ENCODE measurements around the gene NAV2.

NAV2 gene

DNA sequence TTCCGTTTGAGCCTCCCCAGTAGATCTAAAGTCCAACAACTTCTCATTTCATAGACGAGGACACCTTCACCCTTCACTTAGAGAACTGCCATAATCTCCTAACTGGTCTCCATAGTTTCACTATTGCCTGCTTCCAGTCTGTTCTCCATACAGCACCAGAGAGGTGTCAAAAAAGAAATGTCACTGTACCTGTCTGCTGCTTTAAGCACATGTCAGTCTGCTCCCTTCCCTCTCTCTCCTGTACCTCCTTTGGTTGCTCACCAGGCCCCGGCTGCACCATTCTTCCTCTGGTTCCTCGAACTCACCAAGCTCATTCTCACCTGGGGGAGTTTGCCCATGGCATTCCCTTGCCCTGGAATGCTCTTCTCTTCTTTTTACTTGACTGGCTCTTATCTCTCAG is 75.8 kb downstream of the NAV2 start:
- no peak for DNase-seq

DNA sequence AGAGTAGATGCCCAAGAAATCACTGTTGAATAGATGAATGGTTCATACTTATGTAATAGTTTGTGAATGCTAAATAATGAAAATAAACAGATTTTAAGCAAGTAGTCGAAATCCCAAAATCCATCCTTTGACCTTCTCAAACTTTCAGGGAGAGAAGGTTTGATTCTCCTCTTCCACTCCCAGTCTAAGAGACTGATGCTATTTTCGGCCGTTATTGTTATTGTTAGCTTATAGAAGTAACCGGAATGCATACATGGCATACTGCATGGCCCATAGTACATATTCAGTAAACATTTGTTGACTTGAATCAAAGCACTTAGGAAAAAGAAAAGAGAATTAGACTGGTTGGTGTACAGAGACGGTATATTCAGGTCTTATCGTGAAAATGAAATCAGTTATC is 76.6 kb downstream of the NAV2 start:
- DNase-seq, result no peak

DNA sequence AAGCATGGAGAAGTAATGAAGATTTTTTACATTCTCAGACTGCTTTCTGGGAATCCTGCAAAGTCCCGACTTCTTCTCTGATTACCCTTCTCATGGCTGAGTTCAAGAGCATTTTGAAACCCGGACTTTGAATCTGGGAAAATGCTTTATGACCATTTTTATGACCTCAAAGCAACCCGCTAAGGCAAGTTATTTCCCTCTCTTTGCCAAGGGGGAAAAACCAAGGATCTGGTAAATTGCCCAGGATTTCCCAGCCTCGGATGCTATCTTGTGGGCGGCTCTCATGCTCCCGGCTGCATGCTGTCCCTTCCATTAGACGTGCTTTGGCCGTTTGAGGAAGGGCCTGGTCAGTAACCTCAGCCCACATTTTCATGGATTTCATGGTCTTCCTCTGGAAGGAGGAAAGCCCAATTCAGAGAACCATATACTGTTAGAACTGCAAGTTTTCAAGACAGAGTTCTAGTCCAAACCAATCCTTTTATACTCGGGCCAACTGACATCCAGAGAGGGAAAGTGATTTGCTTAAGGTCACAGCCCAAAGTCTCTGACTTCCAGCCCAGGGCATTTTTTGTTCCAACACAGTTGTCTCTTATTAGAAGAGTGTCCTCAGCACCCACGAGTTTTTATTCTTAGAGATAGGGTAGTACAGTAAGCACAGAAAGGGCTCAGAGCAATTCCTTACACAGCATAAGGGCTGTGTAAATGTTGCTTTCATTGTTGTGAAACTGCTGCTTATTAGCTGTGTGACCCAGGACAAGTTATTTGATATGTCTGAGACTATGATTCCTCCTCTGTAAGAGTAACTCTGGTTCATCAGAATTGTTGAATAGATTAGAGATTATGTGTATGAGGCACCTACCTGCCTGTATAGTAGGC is 77.4 kb downstream of the NAV2 start:
- no peak for DNase-seq

DNA sequence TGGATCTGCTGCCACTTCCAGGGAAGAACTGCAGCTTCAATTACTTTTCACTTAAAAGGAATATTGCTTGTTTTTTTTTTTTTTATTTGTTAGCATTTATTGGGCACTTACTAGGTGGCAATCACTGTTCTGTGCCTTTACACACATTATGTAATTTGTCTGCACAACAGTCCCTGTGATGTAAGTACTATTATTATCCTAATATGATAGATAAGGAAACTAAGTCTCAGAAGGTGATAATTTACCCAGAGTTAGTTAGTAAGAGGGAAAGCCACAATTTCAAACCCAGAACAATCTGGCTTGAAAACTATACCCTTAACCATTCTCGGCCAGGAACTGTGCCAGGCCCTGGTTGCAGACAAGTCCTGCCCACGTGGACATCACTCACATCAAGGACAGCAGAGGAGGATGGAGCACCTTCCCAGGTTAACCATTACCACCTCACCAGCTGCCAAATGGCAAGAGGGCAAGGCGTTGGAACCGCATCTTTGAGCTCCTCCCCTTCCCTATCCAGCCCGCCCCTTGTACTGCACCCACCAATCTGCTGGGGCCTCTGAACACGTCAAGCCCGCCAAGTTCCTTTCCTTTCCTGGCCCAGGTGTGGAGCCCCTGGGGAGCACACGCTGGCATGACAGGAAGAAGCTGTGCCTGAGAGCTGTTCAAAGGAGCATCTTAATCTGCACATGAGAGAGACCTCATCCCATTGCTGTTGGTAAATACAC is 78.4 kb downstream of the NAV2 start:
- DNase-seq, result no peak

DNA sequence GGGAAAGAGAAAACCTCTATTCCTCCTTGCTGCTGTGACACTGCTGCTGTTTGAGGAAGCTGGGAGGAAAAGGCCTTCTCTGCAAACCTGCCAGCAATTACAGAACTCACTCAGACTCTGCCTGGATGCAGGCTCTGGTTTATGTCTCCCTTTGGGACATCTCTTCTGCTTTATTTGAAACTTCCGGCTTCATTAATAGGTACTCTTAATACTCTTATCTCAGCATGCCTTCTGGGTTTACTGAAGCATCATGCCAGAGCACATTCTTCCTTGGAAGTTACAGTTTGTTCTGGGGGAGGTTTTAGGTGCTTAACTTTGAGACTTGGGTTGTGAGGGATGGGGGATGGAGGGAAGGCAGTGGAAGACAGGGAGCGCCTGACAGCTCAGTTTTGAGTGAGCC is 79.9 kb downstream of the NAV2 start:
- DNase-seq, result no peak

DNA sequence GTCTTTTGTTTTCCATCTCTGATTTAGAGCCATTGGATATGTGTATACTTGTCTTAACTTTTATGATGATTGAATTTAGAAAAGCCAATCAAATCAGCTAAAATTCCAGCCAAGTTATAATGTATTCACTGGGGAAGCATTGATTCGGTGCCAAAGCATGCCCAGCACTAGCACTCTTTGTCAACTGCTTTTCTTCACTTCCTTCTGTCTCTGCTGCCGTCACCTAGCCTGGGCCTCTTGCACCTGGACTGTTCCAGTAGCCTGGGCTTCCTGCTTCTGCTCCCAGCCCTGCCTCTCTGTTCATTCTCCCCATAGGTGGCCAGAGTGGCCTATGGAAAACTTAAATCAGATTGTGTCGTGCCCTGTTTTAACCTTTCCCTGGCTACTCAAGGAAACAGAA is 80.7 kb downstream of the NAV2 start:
- no peak for DNase-seq

DNA sequence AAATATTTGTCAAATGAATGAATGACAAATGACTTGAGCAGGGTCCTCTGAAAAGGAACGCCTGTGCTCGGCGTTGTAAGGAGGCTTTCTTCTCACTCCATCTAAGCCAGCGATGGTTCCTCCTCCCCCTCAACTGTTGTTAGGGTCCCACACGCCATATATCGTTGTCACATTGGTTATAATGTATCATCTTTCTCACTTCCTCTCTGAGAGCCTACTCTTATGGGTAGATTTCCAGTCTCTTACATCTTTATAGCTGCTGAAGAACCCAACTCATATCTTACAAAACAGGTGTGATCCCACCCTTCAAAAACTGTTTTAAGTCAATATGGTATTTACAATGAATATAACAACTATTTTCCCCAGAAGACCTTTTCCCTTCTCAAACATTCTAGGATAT is 81.5 kb downstream of the NAV2 start:
- DNase-seq, result no peak

DNA sequence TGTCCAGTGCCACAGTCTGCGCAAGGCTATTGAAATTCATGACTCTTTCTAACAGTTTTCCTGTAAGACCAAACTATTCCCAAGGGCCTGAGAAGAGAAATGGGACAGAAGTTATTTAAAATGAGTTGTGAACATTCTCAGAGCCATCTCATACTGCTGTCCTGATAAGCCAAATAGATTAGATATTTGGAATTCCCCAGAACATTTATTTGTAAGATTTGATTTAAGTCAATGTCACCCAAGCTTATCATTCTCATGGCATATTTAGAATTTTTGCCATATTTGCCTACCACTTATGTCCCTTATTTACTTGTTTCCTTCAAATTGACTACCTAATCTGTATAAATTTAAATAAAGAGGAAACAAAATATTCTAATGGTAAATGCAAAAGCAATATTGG is 82.4 kb downstream of the NAV2 start:
- no peak for DNase-seq

DNA sequence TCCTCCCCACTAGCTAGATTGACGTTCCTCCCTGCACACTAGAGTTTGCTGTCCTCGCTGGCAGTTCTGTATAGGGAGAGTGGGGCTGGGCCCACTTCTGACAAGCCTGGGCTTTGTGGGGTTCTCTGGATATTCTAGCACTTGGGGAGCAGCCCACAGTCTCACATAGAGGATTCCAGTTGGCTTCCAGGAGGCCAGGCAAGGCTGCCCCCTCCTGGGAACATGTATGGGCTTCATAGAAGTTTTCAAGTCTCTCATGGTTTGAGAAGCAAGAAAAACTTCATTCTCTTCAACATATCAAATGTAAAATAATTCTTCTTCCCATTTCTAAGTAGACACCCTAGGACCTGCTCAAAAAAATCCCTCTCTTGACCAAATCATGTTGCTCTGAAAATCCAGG is 87.5 kb downstream of the NAV2 start:
- no peak for DNase-seq

DNA sequence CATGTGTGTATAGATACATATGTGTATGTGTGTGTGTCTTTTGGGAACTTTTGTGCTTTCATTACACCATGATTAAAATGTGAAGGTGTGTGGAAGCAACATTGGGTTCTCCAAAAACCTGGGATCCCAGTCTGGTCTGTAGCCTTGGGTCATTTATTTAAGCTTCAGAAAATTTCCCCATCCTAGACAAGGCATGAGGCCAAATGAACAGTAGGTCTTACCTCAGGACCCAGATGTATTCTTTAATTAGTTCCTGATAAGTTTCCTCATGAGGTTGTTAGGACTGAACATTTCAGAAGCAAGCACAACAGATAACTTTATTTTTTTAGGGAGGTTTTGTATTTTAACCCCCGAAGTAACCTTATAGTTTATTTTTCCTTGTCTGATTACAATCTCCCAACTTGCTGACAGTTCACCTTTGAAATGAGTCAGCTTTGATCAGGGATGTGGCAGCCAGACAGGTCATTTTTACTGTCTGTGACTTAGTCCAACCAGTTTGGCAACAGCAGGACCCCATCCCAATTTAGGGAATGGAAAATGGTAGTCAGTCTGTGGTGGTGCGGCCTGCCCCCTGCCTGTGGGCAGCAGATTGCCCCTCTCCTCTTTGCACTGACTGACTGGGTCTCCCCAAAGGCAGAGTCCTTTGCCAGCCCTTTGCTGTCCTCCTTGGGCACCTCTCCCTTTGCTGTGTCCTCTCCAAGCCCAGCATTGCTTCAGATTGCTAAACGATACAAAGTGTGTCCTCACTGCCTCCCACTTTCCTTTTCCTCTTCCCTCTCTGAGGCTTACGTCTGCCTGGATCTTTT is 88.3 kb downstream of the NAV2 start:
- no peak for DNase-seq

DNA sequence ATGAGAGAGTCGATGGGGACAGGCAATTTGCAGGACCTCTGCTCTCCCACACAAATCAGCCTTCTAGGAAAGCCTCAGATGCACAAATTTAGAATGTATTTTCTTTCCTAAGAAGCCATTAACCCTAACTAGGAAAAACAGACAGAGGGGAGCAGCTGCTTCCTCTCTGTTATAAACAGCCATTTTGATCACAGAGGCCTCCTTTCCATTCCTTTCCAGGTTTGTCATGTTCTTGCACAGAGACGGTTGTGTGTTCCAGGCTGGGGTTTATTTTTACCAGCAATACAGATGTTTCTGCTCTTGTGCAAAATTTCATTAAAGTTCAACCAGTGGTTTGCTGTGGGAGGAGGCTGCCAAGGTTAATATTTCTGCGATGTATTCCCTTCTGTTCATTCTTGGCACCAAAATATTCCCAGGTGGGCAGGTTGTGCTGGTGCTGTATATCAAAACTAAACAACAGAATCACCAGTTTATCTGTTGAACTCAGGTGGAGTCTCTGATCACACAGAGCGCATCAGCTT is 90.2 kb downstream of the NAV2 start:
- DNase-seq, result no peak

DNA sequence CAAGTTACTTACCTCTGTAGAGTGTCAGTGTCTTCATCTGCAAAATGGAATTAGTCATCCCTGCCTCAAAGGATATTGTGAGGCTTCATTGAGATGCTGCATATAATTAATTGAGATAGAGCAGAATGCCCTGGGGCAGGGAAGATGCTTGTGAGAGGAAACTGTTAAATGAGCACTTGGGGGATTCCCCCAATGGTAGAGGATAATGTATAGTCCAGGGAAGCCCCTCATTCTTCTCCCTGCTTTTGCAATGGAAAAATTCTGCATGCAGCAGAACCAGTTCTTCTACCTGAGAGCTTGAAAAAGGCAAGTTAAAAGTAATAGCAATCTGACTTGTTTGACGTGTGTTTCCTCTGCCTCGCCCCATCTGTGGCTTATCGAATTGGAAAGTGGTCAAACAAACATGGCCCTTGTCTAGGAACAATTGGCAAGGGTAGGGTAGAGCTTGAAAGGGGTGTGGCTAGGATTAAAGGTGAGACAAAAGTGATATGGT is 90.9 kb downstream of the NAV2 start:
- no peak for DNase-seq

DNA sequence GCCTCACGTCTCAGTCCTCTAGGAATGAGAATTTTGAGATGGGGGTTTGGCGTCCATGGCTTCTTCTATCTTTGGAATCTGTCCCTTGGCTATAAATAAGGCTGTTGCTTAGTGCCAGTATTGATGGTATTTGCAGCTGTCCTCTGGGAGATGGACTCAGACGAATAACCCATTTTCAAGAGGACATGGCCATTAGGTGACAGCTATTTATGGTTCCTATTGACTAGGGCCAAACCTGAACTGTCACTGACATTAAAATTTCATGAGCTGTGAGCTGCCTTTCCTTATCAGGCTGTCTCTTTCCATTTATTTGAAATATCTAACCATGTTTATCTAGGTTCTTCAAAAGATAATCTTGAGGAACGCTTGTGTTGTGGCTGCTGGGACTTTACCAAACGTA is 92.7 kb downstream of the NAV2 start:
- DNase-seq, result no peak

DNA sequence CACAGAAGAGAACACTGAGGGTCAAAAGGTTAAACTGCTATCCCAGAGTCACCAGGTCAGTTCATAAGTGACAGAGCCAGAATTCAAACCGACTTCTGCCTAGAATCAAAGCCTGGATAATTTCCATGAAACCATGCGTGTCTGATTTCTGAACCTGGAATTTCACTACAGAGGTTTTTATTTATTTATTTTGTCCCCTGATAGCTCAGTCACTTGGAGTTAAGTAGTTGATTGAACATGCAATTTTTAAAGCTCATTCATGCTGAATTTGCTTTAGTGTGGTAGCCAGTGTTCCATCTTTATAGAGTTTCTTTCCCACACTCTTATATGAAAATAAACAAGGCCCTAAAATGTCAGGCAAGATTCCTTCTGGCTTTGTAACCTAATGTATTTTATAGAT is 93.2 kb downstream of the NAV2 start:
- no peak for DNase-seq

DNA sequence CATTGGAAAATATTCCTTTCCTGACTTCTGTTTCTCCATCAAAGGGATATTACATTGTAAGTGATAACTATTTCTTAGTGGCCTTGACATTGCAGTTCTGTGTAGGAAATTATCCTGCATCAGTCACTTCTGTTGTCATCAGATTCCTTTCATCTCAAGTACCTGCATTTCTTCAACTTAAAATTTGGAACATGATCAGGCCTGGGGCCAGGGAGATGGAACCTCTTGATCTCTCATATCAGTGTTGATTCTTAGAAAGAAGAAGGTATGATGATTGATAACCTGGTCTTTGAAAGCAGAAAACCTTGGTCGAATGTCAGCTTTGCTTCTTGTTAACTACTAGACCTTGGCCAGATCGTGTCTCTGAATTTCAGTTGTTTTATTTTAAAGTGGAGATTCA is 93.6 kb downstream of the NAV2 start:
- no peak for DNase-seq

DNA sequence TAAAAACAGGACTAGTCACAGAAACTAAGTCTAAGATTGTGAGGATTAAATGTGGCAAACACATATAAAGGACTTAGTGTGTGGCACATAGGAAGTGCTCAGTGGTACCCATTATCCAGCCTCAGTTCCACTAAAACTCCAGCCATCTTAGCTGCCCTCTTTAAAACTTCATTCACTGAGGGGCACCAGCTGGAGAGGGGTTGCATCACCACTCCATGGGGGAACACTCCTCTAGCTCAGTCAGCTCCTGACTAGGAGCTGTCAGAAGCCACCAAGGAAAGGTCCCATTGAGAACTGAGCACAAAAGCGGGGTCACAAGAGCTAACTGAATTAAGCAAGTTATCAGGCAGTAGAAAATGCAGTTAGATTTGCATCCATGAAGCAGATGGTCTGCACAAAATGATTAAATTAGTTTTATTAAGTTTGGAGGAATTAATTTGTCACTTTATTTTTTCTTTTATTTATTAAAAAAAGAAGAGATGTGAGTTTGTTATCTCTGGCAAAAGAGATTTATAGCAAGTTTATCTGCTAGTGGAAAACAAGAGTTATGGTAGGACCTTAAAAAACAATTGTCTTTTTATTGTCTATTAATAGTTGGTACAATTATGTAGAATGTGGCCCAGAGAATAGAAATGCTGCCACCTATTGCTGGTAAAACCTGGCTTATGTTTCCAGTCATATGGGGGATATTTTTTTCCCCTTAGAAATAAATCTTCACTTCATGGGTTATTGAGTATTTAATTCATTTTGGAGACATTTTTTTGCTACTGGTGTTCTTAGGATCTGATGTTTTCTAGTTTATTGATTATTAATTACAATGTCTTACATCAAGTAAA is 95.7 kb downstream of the NAV2 start:
- no peak for DNase-seq

DNA sequence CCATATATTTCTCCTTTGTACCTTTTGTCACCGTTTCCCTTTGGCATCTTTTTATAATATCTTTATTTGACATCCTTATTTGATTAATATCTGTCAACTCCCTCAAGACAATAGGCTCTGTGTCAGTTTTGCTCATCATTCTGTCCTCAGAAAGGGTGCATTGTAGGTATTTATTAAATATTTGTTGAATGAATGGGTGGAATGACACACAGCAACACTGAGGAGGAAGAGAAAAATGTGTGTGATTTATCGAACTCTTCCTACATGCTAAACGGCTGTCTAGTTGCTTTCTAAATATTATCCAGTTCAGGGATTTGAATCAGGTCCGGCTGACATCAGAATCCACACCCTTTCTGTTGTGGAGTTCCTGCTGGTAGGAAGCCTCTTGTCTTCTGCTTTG is 98.2 kb downstream of the NAV2 start:
- DNase-seq, result no peak

DNA sequence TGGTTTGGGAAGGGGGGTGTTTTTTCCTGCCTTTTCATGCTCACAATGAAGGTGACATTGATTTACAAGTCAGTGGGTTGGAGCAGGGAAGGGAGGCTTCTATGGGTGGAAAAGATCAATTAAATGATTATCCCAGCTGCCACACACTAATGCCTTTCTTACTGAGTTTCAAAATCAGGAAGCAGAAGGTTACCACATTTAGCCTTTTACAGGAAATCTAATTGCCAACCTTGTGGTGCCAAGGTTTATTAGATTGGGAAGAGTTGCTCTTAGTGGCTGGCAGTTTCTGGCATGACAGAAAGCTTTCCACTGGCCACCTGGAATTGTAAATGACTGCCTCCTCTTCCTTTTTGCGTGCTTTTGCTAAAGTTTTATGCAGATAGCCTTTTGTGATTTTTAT is 98.7 kb downstream of the NAV2 start:
- DNase-seq, result no peak

DNA sequence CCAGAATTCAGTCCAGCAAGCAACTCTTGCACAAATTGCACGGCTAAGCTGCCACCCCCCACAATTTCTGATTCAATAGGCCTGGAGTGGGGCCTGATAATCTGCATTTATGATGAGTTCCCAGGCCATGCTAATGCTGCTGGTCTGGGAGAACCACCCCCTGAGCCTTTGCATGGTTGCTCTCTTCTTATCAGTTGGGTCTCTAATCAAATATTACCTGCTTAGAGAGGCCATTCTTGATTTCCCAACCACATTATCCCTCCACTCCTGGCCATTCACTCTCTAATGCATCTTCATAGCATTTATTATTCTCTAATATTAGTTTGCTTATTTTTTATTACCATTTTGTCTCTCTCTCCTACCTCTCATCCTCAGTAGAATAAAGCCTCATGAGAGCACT is 99.5 kb downstream of the NAV2 start:
- no peak for DNase-seq

DNA sequence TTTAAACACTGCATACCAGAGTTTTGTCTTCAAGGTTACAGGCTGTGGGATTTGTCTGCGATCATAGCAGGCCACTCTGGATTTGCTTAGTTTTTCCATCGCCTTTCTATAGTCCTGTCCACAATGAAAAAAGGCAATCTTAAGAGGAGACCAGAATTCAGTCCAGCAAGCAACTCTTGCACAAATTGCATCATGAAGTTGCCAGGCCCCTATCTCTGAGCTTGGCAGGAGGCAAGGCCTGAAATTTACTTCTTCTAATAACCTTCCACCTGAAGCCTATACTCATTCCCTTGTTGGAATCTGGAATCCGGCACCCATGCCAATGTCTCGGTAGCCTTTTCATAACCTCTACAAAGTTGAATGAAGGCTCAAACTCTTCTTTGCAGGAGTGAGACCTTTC is 100.1 kb downstream of the NAV2 start:
- DNase-seq, result no peak

DNA sequence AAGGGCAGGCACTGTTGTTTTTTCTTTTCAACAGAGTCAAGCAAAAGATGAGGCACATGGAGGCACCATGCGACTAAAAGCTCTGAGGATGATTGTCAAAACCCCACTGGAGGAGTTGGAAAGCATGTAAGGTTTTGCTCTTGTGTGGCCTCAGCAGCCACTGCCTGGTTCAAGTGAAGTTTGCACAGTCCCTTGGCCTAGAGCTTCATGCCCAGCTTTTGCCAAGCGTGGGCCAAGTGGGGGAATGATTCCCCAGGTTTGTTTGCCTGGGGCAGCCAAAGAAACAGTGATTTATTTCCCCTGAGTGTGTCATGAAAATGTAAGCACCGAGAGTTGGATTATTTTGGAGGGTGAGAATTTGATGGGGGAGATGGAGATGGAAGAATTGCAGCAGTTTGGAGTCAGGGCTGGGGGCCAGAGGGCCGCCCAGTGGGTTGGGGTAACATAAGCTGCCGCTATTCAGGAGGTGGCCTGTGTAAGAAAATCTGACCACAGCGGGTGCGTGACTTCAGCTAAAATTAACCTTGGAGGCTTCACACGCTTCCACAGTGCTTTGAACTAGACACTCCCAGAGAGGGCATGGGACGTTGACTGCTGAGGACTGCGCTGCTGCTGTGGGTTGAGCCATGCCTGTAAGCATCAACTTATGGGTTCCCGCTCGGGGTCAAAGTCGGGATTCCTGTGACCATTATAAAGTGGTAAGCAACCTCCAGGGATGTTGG is 100.7 kb downstream of the NAV2 start:
- no peak for DNase-seq

DNA sequence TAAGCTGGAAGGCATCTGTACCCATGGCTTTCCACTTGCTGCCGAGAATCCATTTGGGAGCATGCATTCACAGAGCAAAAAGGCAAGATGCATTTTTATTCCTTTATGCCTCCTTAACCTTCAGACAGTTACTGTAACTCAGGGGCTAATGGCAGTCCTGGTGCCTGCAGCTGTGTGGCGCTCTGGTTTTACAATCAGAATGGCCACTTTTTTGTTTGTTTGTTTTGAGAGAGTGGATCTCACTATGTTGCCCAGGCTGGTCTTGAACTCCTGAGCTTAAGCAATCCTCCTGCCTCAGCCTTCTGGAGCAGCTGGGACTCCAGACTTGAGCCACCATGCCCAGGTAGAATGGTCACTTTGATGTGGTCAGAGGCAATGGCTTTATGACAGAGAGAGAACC is 101.8 kb downstream of the NAV2 start:
- DNase-seq, result no peak

All from NCI-H1105 (cell line).